ENCODE measurements around the gene RNF225. TPM values are rescaled to one million over a fixed set of nuclear protein-coding genes. Genes with fewer than 3 reads are reported as not detected.

The RNF225 gene
- total and polyA plus RNA-seq, 4 experiments from 2014 or later = 0.47 TPM; not detected in 3

DNA sequence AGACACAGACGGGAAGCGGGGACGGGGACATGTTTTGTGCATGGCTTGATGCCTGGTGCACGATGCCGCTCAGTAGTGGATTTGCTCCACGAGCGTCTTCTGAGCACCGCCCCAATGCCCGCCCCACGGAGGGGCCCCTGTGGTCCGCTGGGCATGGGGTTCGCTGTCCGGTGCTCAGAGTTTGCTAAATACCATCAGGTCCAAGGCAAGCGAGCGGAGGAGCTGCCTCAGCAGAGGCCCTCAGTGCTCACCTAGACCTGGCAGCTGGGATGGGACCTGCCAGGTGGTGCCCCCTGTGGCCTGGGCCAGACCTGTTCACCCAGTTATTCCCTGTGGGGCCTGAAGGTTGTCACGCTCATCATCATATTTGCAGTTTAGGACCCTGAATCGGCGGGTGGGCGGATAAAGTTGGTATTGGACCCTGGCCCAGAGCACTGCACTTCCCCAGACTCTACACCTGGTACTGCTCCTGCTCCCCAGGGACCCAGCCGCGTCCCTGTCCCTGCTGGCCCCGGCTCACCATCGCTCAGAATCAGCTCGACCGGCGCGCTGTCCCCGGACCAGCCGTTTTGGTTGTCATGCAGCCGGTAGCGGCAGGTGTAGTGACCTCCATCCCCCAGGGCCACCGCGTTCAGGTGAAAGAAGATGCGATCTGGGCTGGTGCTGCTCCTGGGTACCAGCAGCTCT is 44.4 kb upstream of the RNF225 start:
- no peaks in the 10 kb centered on the region for H3K9me3 ChIP-seq (ENCODE audit: control insufficient read depth in 1 of 2, low read length in 2 of 2)
- Mint-ChIP-seq H3K27me3 (peaks cover 0 to 2% of the 10 kb centered on the region in 2 donors), H3K9me3 (no peaks in the 10 kb centered on the region), H3K4me3 (no peak overlapping the region), H3K27ac (peak overlapping the region in 1 of 7 donors; percentile 75), H3K36me3 (peaks cover 0 to 7% of the 10 kb centered on the region in 2 donors), H3K4me1 (peaks cover 7 to 35% (median 23%) of the 10 kb centered on the region in 4 donors)
- intact Hi-C loops (cut with micrococcal nuclease) = no loop called here
- H3K27ac ChIP-seq (ENCODE audit: low read depth, low read length) = no peak overlapping the region
- CTCF ChIA-PET (ENCODE audit: partially characterized antibody) = no interaction called here
- POLR2A ChIA-PET (ENCODE audit: partially characterized antibody) = interaction anchor here (6.8 kb wide), 1 partner anchor 13 kb away, joined by 77 read pairs; the partner anchor contains the start of gene ZNF497
- no peaks in the 10 kb centered on the region for H3K36me3 ChIP-seq (ENCODE audit: insufficient read depth, low read length)
- peaks cover 27% of the 10 kb centered on the region for H3K4me1 ChIP-seq (ENCODE audit: insufficient read depth, low read length)
- no peaks in the 10 kb centered on the region for H3K27me3 ChIP-seq (ENCODE audit: insufficient read depth, low read length)
- H3K4me3 ChIP-seq (ENCODE audit: low read length in 2 of 2) = no peak overlapping the region
- no peak for DNase-seq

DNA sequence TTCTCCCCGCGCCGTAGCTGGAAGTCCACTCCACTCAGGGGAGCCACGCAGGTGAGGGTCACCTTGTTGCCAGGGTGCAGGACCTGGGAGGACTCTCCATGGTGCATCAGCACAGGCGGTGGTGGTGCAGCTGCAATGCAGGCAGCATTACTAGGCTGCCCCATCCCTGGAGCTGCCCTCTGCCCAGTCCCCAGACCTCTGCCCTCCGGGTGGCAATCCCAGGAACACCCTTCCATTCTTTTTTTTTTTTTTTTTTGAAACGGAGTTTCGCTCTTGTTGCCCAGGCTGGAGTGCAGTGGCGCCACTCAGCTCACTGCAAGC is 43.9 kb upstream of the RNF225 start:
- Histone ChIP-seq H3K27me3 (ENCODE audit: insufficient read depth, low read length) (no peaks in the 10 kb centered on the region), H3K27ac (ENCODE audit: low read depth, low read length) (no peak overlapping the region), H3K9me3 (ENCODE audit: control insufficient read depth in 1 of 2, low read length in 2 of 2) (no peaks in the 10 kb centered on the region), H3K4me3 (ENCODE audit: low read length in 2 of 2) (no peak overlapping the region), H3K36me3 (ENCODE audit: insufficient read depth, low read length) (no peaks in the 10 kb centered on the region), H3K4me1 (ENCODE audit: insufficient read depth, low read length) (peaks cover 26% of the 10 kb centered on the region)
- intact Hi-C loops (cut with micrococcal nuclease) = no loop called here
- ChIA-PET POLR2A (ENCODE audit: partially characterized antibody) (interaction anchor here (1.2 to 6.8 kb wide), 2 partner anchors 12 to 30 kb away, joined by 3 to 77 read pairs; partner anchors contain the start of gene ZNF497), CTCF (ENCODE audit: partially characterized antibody) (no interaction called here)
- H3K27ac Mint-ChIP-seq = no peak overlapping the region
- no peak overlapping the region for H3K4me3 Mint-ChIP-seq
- H3K4me1 Mint-ChIP-seq = peaks cover 8 to 38% (median 24%) of the 10 kb centered on the region in 4 donors
- peaks cover 0 to 7% of the 10 kb centered on the region in 2 donors for H3K36me3 Mint-ChIP-seq
- peaks cover 0 to 2% of the 10 kb centered on the region in 2 donors for H3K27me3 Mint-ChIP-seq
- no peaks in the 10 kb centered on the region for H3K9me3 Mint-ChIP-seq
- no peak for DNase-seq

DNA sequence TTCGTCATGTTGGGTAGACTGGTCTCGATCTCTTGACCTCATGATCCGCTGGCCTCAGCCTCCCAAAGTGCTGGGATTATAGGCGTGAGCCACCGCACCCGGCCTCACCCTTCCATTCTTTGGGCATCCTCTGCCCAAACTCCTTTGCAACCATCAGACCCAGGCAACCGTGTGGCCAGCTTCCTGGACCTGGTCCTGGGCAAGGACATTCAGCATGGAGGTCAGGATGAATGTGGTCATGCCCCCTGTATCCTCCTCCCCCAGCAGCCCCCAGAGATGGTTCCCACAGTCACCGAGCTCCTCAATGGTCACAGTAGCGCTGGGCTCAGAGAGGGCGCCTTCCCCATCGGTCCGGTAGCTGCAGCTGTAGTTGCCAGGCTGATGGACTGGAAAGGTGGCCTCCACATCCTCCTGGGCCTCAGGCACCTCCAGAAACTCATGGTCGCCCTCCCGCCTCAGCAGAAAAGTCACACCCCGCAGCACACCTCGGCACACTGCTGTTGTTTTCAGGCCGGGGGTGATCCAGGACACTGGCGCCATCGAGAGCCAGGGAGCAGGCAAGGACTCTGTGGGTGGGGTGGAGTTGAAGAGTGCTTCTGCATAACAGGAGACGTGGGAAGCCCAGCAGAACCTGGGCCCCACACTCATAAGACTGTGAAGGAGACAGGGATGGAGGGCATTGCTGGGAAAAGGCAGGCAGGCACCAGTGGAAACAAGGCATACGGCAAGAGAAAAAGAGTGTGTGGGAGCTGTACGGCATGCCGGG is 43.3 kb upstream of the RNF225 start:
- no peak for DNase-seq
- intact Hi-C loops (cut with micrococcal nuclease) = no loop called here
- no peaks in the 10 kb centered on the region for H3K9me3 Mint-ChIP-seq
- Histone ChIP-seq H3K27ac (ENCODE audit: low read depth, low read length) (no peak overlapping the region), H3K4me1 (ENCODE audit: insufficient read depth, low read length) (peaks cover 26% of the 10 kb centered on the region), H3K27me3 (ENCODE audit: insufficient read depth, low read length) (no peaks in the 10 kb centered on the region), H3K4me3 (ENCODE audit: low read length in 2 of 2) (no peak overlapping the region), H3K9me3 (ENCODE audit: control insufficient read depth in 1 of 2, low read length in 2 of 2) (no peaks in the 10 kb centered on the region), H3K36me3 (ENCODE audit: insufficient read depth, low read length) (no peaks in the 10 kb centered on the region)
- peaks cover 0 to 7% of the 10 kb centered on the region in 2 donors for H3K36me3 Mint-ChIP-seq
- H3K27ac Mint-ChIP-seq = peak overlapping the region in 1 of 7 donors; percentile 38
- POLR2A ChIA-PET (ENCODE audit: partially characterized antibody) = interaction anchor here (1.2 to 6.8 kb wide), 2 partner anchors 11 to 30 kb away, joined by 3 to 77 read pairs; partner anchors contain the start of gene ZNF497
- H3K4me1 Mint-ChIP-seq = peaks cover 8 to 38% (median 21%) of the 10 kb centered on the region in 4 donors
- CTCF ChIA-PET (ENCODE audit: partially characterized antibody) = no interaction called here
- H3K4me3 Mint-ChIP-seq = no peak overlapping the region
- peaks cover 0 to 2% of the 10 kb centered on the region in 2 donors for H3K27me3 Mint-ChIP-seq

DNA sequence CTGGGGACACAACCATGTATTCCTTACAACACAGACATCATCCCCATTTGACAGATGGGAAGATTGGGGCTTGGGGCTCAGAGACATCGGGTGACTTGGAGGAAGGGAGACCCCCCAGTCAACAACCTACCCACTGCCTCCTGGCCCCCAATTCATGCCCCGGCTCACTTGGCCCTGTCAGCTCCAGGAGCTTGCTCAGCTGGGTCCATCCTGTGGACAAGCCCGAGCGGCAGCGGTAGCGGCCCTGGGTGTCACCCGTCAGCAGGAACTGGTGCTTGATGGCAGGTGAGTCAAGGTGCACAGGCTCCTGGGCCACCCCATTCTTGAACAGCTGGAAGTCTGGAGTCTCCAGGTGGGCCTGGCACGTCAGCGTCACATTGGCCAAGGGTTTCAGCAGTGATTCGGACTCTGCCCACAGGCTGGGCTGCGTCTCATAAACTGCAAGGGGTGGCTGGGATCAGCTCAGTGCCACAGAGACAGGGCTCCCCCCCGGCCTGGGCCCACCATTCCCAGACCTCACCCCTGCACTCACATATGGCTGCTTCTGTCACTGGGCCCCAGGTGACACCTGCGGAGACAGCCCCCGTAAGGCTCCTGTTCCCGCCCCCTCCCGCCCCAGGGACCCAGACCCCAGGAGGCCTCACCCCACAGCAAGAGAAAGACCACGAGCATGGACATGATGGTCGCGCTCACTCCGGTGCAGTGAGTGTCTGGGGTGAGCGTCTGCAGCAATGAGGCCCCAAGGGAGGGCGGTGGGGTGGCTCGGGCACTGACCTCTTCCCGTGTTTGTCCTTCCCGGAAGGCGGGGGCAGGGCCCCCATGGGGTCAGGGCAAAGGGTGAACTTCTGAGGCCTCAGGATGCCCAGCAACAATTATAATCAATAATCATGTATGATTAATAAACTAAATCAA is 42.4 kb upstream of the RNF225 start, which contains the start of gene A1BG:
TSS of gene A1BG (minus strand) at position 733 of the 912 bp plus-strand sequence. CDS start at position 678, 55 bp downstream.
- Histone ChIP-seq H3K4me3 (ENCODE audit: low read length in 2 of 2) (no peak within 1 kb of the TSS), H3K27ac (ENCODE audit: low read depth, low read length) (no peak within 1 kb of the TSS), H3K9me3 (ENCODE audit: control insufficient read depth in 1 of 2, low read length in 2 of 2) (no peaks in the 10 kb centered on the region), H3K27me3 (ENCODE audit: insufficient read depth, low read length) (no peaks in the 10 kb centered on the region), H3K4me1 (ENCODE audit: insufficient read depth, low read length) (peaks cover 25% of the 10 kb centered on the region), H3K36me3 (ENCODE audit: insufficient read depth, low read length) (no peaks in the 10 kb centered on the region)
- ChIA-PET CTCF (ENCODE audit: partially characterized antibody) (no interaction called here), POLR2A (ENCODE audit: partially characterized antibody) (interaction anchor here (1.2 kb wide), 1 partner anchor 29 kb away, joined by 3 read pairs; no protein-coding TSS in a partner anchor)
- DNase-seq = no peak
- H3K27me3 Mint-ChIP-seq = peaks cover 0 to 2% of the 10 kb centered on the region in 2 donors
- peaks cover 4 to 33% (median 18%) of the 10 kb centered on the region in 4 donors for H3K4me1 Mint-ChIP-seq
- H3K9me3 Mint-ChIP-seq = no peaks in the 10 kb centered on the region
- intact Hi-C loops (cut with micrococcal nuclease) = no loop called here
- peak within 1 kb of the TSS in 2 of 7 donors; percentile 12 to 38 for H3K27ac Mint-ChIP-seq
- peaks cover 0 to 7% of the 10 kb centered on the region in 2 donors for H3K36me3 Mint-ChIP-seq
- H3K4me3 Mint-ChIP-seq = no peak within 1 kb of the TSS

DNA sequence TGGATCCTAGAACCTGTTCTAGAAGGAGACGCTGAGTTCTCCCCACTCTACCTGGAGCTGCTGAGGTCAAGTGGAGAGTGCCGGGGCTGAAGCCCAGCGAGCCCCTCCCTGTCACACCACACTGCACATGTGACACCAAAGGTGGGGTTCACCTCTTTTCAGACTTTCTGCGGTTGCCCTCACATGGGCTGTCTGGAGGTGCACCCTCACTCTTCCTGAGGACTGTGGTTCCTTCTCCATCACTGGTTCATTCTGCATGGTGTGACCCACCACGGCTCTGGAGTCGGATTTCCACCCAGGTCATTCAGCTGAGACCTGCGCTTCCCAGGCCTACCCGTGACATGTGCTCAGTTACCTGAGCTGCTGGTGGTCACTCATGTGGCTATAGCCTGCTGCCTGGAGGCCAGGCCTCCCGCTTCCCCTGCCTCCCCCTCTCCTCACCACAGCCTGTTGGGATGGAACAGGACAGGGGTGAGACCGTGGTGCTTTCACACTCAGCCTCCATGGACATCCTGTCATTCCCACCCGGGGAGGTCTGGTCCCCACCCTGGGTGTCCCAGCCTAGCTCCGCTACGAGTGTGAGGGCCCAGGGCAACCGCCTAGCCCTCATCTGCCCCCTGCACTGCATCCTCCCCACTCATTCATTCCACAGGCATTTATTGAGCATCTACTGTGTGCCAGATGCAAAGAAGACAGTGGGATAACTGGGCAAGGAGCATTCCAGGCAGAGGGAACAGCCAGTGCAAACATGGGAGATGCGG is 41.6 kb upstream of the RNF225 start:
- Mint-ChIP-seq H3K27me3 (peaks cover 0 to 2% of the 10 kb centered on the region in 2 donors), H3K36me3 (peaks cover 0 to 7% of the 10 kb centered on the region in 2 donors), H3K4me1 (peaks cover 2 to 25% (median 11%) of the 10 kb centered on the region in 4 donors), H3K27ac (peak overlapping the region in 1 of 7 donors; percentile 12), H3K4me3 (no peak overlapping the region), H3K9me3 (no peaks in the 10 kb centered on the region)
- DNase-seq = no peak
- Histone ChIP-seq H3K27ac (ENCODE audit: low read depth, low read length) (no peak overlapping the region), H3K27me3 (ENCODE audit: insufficient read depth, low read length) (no peaks in the 10 kb centered on the region), H3K36me3 (ENCODE audit: insufficient read depth, low read length) (no peaks in the 10 kb centered on the region), H3K4me1 (ENCODE audit: insufficient read depth, low read length) (peaks cover 18% of the 10 kb centered on the region), H3K9me3 (ENCODE audit: control insufficient read depth in 1 of 2, low read length in 2 of 2) (no peaks in the 10 kb centered on the region), H3K4me3 (ENCODE audit: low read length in 2 of 2) (no peak overlapping the region)
- CTCF ChIA-PET (ENCODE audit: partially characterized antibody) = no interaction called here
- POLR2A ChIA-PET (ENCODE audit: partially characterized antibody) = interaction anchor here (0.9 kb wide), 1 partner anchor 9 kb away, joined by 3 read pairs; no protein-coding TSS in a partner anchor
- intact Hi-C loops (cut with micrococcal nuclease) = no loop called here

DNA sequence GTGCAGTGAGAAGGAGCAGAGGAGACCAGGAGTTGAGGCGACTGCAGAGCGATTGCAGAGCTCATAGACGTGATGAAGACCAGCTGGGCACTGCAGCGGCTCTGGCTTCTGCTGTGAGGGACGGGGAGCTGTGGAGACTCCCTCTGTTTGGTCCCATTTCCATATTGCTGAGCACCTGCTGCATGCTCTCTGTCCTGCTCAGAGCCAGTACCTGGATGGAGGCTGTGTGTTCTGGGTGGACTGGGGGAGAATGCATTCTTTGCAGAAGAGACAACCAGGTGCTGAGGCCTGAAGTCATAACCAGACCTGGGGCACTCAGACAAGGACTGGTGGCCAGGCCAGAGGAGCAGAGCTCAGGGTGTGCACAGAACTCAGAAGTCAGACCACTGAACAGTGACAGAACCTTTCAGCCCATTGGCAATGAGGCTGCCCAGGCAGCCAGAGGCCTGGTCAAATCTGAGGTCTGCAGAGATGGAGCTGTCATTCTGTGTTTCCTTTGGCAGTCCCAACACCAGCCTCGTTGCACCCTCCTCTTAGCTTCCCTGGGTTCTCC is 40.9 kb upstream of the RNF225 start:
- ChIA-PET POLR2A (ENCODE audit: partially characterized antibody) (interaction anchor here (0.9 kb wide), 1 partner anchor 8 kb away, joined by 3 read pairs; no protein-coding TSS in a partner anchor), CTCF (ENCODE audit: partially characterized antibody) (no interaction called here)

More for the DNA sequence above, 40.9 kb upstream of the RNF225 start:
- H3K4me1 Mint-ChIP-seq = peaks cover 2 to 25% (median 9%) of the 10 kb centered on the region in 4 donors
- H3K9me3 ChIP-seq (ENCODE audit: control insufficient read depth in 1 of 2, low read length in 2 of 2) = no peaks in the 10 kb centered on the region
- peaks cover 18% of the 10 kb centered on the region for H3K4me1 ChIP-seq (ENCODE audit: insufficient read depth, low read length)
- no peaks in the 10 kb centered on the region for H3K36me3 ChIP-seq (ENCODE audit: insufficient read depth, low read length)
- DNase-seq = no peak
- no peak overlapping the region for H3K27ac Mint-ChIP-seq
- intact Hi-C loops (cut with micrococcal nuclease) = no loop called here
- peaks cover 0 to 4% of the 10 kb centered on the region in 2 donors for H3K36me3 Mint-ChIP-seq
- H3K4me3 Mint-ChIP-seq = no peak overlapping the region
- no peaks in the 10 kb centered on the region for H3K9me3 Mint-ChIP-seq
- H3K27me3 Mint-ChIP-seq = peaks cover 0 to 2% of the 10 kb centered on the region in 2 donors
- H3K4me3 ChIP-seq (ENCODE audit: low read length in 2 of 2) = no peak overlapping the region
- H3K27me3 ChIP-seq (ENCODE audit: insufficient read depth, low read length) = no peaks in the 10 kb centered on the region
- H3K27ac ChIP-seq (ENCODE audit: low read depth, low read length) = no peak overlapping the region

Measured in CD4-positive, alpha-beta memory T cell (primary cell).